ENCODE results near the gene ZDBF2.
"Not testable (repeated sequence)": the region's sequence is repeated elsewhere in the genome, so short reads cannot be mapped to it uniquely, and the experiment has no call there.

ZDBF2 gene

GRCh38 chr2:206324869-206325268, 50.4 kb downstream of the ZDBF2 start:
- no peak for DNase-seq (ENCODE audit: low read depth)

- DNase-seq (ENCODE audit: low read depth): no peak
Observed at GRCh38 chr2:206328974-206329373, 54.5 kb downstream of the ZDBF2 start.

- DNase-seq (ENCODE audit: low read depth): no peak
Observed at GRCh38 chr2:206336861-206337260, 62.4 kb downstream of the ZDBF2 start.

- DNase-seq (ENCODE audit: low read depth): no peak
Observed at GRCh38 chr2:206337956-206338355, 63.5 kb downstream of the ZDBF2 start.

GRCh38 chr2:206341396-206341795, 66.9 kb downstream of the ZDBF2 start:
- no peak for DNase-seq (ENCODE audit: low read depth)

GRCh38 chr2:206343144-206343543, 68.7 kb downstream of the ZDBF2 start:
- no peak for DNase-seq (ENCODE audit: low read depth)

GRCh38 chr2:206343816-206344215, 69.4 kb downstream of the ZDBF2 start:
- no peak for DNase-seq (ENCODE audit: low read depth)

GRCh38 chr2:206345606-206346005, 71.1 kb downstream of the ZDBF2 start:
- DNase-seq (ENCODE audit: low read depth): no peak

- no peak for DNase-seq (ENCODE audit: low read depth)
Observed at GRCh38 chr2:206349375-206349774, 74.9 kb downstream of the ZDBF2 start.

GRCh38 chr2:206352571-206352970, 78.1 kb downstream of the ZDBF2 start:
- DNase-seq (ENCODE audit: low read depth): no peak

- DNase-seq (ENCODE audit: low read depth): no peak
Observed at GRCh38 chr2:206353685-206354084, 79.2 kb downstream of the ZDBF2 start.

GRCh38 chr2:206354129-206354528, 79.7 kb downstream of the ZDBF2 start:
- DNase-seq (ENCODE audit: low read depth): no peak

- not testable (repeated sequence) for DNase-seq (ENCODE audit: low read depth)
Observed at GRCh38 chr2:206356840-206357239, 82.4 kb downstream of the ZDBF2 start.

- DNase-seq (ENCODE audit: low read depth): not testable (repeated sequence)
Observed at GRCh38 chr2:206360840-206361239, 86.4 kb downstream of the ZDBF2 start.

- DNase-seq (ENCODE audit: low read depth): peak; percentile 13
Observed at GRCh38 chr2:206361407-206362045, 87.1 kb downstream of the ZDBF2 start.

Data from activated T-cell treated with anti-CD3 and anti-CD28 coated beads for 48 hours (primary cell).